Embryonic facial prominence (tissue), 1 donor: ENCODE results near the gene FMNL3.
A peak's percentile ranks its signal among the peaks of the same experiment; 100 is the strongest.
"Not testable (repeated sequence)": the region's sequence is repeated elsewhere in the genome, so short reads cannot be mapped to it uniquely, and the experiment has no call there.

Experiments used
- DNase-seq: peaks from one replicate; pipeline ENCODE4 v3.0.0-alpha.2; 2016; ENCODE audit errors: extremely low spot score

Gene FMNL3

GRCh38 chr12:49632401-49632800, 74.8 kb downstream of the FMNL3 start:
- no peak for DNase-seq

GRCh38 chr12:49631336-49631907, 75.8 kb downstream of the FMNL3 start:
- DNase-seq: no peak

DNA sequence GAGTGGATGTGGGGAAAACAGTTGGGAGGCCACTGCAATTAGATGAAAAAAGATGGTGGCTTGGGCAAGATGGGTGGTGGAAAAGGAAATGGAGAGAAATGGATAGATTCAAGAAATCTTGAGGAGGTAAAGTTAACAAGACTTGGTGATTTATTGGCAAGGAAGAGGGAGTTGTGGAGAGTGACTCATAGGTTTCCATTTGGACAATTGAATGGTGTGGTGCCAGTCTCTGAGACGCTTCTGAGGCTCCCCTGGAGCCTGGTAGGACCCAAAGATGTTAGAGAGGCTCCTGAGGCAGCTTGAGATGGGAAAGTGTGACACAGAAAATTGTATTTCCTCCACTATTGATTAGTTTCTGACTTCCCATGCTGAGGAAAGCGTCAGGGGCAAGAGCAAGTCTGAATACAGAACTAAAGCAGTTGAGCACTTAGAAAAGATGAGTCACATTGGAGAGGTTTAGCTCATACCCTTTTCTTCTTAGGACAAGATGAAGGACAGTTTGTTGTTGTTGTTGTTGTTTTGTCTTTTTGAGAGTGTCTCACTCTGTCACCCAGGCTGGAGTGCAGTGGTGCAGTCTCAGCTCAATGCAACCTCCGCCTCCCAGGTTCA, 79.3 kb downstream of the FMNL3 start:
- no peak for DNase-seq

- no peak for DNase-seq
Observed at GRCh38 chr12:49626836-49627235, 80.4 kb downstream of the FMNL3 start.

GRCh38 chr12:49626169-49626835, 80.9 kb downstream of the FMNL3 start:
- DNase-seq: no peak

- no peak for DNase-seq
Observed at GRCh38 chr12:49624921-49625577, 82.2 kb downstream of the FMNL3 start.

- DNase-seq: peak; percentile 66
Observed at GRCh38 chr12:49623142-49623904, 83.9 kb downstream of the FMNL3 start, which contains the start of gene PRPF40B. Gene PRPF40B, plus strand, starts transcription at chr12:49623561. Its CDS starts 30 bp downstream, at chr12:49623591.

- no peak for DNase-seq
Observed at GRCh38 chr12:49622501-49623141, 84.6 kb downstream of the FMNL3 start.

- no peak for DNase-seq
Observed at GRCh38 chr12:49621651-49622500, 85.3 kb downstream of the FMNL3 start.

GRCh38 chr12:49619286-49619685, 87.9 kb downstream of the FMNL3 start:
- no peak for DNase-seq

- DNase-seq: no peak
Observed at GRCh38 chr12:49618576-49618975, 88.6 kb downstream of the FMNL3 start.

DNA sequence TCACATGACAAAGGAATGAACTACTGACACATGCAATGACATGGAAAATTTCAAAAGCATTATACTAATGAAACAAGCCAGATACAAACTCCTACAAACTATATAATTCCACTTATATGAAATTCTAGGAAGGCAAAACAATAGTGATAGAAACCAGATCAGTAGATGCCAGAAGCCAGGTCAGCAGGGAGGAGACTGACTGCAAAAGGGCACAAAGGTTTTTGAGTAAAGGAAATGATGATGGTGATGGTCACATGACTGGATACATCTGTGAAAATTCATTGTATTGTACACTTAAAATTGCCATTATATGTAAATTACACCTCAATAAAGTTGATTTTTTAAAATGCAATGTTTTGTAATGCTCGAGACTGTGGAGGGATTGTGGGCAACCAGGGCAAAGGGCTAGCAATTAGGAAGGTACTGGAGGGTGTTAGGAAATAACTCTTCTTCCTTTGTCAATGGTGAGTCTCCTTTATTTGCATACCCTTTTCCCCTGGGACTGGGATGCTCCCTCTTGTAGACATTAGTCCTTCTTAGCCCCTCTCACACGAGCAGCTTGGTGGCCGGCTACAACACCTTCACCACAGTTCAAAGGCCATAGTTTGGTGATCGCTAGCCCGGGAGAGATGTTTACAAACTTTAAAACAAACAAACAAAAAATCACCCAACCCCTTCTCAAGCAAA, 90.5 kb downstream of the FMNL3 start:
- DNase-seq: no peak

DNA sequence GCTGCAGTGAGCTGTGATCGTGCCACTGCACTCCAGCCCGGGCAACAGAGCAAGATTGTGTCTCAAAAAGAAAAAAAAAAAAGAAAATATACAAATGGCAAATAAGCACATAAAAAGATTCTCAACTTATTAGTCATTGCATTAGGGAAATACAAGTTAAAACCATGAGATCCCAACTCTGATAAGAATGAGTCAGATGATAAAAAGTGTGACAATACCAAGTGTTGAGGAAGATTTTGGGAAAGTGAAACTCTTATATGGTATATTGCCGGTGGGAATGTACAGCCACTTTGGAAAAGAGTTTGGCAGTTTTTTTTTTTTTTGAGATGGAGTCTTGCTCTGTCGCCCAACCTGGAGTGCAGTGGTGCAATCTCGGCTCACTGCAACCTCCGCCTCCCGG, 91.5 kb downstream of the FMNL3 start:
- DNase-seq: no peak

DNA sequence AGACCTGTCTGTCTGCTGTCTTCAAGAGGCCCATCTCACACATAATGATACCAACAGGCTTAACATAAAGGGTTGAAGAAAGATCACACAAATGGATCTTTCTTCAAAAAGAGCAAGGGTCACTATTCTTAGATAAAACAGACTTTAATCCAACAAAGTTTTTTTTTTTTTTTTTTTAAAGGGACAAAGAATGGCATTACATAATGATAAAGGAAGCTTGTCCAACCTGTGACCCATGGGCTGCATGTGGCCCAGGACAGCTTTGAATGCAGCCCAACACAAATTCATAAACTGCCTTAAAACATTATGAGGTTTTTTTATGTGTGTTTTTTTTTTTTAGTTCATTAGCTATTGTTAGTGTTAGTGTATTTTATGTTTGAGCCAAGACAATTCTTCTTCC, 95.0 kb downstream of the FMNL3 start:
- no peak for DNase-seq

DNA sequence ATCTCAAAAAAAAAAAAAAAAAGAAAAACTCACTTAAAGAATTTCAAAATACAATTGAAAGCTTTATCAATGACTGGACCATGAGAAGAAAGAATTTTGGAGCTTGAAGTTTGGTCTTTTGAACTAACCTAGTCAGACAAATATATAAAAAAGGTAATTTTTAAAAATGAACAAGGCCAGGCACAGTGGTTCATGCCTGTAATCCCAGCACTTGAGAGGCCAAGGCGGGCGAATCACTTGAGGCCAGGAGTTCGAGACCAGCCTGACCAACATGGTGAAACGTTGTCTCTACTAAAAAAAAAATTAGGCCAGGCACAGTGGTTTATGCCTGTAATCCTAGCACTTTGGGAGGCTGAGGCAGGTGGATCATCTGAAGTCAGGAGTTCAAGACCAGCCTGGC, 96.4 kb downstream of the FMNL3 start:
- DNase-seq: not testable (repeated sequence)

DNA sequence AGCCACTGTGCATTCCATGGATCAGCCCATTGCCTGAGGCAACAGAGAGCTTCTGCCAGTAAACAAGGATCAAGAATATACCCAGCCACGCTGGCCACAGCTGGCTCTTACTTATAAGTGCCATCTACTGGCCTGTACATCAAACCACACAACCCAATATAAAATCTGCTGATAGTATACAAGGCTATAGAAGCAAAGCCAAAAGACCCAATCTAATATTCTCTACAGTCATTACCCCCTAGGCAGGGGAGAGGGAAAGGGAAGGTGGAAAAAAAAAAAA, 97.4 kb downstream of the FMNL3 start:
- no peak for DNase-seq

DNA sequence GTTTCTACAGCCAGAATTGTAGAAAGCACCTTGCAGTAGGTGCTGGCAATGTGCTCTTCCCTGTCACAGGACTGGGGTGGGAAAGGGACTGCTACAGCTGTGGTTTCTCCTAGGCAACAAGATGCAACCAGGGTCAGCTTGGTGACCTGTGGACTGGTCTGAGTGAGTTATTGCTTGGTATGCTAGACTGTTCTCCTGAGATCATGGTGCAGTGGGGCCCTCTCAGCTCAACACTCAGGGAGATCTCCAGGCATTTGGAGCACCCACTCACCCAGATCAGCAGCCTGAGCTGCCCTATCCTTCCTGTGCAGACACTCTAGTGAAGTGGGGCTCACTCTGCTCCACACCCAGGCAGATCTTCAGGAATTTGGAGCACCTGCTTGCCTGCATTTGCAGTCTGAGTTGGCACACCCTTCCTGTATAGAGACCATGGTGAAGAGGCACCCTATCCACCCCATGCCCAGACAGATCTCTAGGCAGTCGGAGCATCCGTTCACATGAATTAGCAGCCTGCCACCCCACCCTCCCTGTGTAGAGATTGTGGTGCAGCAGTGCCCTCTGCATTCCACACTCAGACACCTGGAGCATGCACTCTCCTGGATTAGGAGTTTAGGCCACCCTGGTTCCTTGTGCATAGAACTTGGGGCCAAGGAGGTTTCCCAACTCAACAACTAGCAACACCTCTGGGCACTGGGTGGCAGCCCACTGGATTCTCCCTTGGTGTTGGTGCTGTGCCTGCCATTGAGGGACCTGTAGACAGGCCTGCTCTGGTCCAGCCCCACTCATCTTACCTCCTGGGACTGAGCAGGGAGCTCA, 97.9 kb downstream of the FMNL3 start:
- no peak for DNase-seq

GRCh38 chr12:49605539-49605938, 101.7 kb downstream of the FMNL3 start, which contains the start of gene FAM186B:
Gene FAM186B, minus strand, starts transcription at chr12:49605639. Its CDS starts 162 bp downstream, at chr12:49605477.
- DNase-seq: not testable (repeated sequence)

- DNase-seq: no peak
Observed at GRCh38 chr12:49604856-49605255, 102.3 kb downstream of the FMNL3 start.
